C1 segment of cervical spinal cord (tissue), 14 donors: ENCODE results near the gene RELL2.
A peak's percentile ranks its signal among the peaks of the same experiment; 100 is the strongest.

ENCODE experiments used
- DNase-seq, 14 donors: peaks; one replicate each; lab custom pipeline; 2025; lab: John Stamatoyannopoulos, UW

RELL2 gene

DNA sequence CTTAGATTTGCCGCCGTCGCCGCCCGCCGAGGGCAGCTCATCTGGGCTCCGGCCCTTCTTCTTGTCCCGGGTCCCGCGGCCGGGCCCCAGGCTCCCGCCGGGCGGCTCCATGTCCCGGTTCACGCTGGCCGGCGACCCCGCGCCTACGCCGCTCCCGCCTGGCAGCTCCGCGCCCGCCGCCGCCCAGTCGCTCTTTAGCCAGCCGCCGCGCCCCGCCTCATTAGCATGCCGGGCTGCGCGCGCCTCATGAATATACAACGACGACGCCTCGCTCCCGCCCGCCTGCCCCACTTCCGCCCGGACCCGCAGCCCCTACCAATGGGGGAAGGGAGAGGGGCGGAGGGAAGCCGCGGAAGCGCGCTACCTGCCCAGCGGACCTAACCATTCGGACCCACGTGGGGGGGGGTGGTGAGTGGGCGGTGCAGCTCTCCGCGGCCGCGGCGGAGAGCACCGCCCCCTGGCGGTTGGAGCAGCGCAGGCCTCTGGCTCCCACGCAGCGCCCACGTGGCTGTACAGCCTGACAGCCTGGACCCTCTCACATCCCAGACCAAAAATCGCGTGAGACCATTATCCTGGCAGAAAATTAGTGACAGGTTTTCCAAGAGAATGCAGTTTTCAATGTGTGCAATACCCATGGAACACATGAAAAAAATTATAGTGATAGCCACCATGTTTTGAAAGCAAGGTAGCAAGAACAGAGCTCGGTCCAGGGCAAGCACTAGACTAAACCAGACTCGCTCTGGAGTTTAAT, 17.8 kb upstream of the RELL2 start, which contains the start of gene DIAPH1:
Gene DIAPH1 (minus strand): TSS at position 197 of the 751 bp plus-strand sequence. CDS start 86 bp downstream, at position 111.
- DNase-seq = peak; percentile 49 to 93 (median 80)

DNA sequence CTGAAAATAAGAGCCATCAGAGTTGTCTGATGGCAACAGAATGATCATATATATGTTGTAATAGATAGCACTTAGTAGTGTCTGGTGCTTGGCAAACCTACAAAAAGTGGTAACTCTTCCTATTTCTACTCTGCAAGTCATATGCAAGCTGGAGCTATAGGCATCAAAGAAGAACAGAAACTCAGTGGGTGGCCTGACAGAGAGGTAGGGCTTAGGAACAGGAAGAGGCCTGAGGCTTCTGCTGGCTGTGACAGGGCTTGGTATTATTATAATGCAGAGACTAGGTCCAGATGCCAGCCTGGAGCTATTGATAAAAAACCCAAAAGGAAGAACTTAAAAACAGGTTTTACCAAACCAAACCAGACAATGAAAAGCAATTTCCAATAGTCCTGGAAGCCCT, 13.6 kb upstream of the RELL2 start:
- peak in 1 of 14 donors; percentile 6 for DNase-seq

DNA sequence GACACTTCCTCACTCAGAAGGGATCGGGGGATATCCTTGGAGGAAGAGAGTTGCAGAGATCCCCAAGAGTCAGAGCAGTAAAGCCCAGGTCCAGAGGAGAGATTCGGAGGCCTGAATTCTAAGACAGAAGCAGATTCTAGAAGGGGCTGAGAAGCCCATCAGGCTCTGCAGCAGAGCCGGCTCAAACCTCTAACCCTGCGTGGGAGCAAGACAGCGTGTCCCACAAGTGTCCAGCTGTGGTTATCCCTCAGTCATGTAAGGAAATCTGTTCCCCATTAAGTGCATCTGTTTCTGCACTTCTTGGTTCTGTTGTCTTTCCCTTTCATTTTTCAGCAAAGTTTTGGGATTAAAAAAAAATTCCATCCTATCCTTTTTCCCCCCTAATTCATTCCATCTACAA, 13.2 kb upstream of the RELL2 start:
- DNase-seq = no peak

DNA sequence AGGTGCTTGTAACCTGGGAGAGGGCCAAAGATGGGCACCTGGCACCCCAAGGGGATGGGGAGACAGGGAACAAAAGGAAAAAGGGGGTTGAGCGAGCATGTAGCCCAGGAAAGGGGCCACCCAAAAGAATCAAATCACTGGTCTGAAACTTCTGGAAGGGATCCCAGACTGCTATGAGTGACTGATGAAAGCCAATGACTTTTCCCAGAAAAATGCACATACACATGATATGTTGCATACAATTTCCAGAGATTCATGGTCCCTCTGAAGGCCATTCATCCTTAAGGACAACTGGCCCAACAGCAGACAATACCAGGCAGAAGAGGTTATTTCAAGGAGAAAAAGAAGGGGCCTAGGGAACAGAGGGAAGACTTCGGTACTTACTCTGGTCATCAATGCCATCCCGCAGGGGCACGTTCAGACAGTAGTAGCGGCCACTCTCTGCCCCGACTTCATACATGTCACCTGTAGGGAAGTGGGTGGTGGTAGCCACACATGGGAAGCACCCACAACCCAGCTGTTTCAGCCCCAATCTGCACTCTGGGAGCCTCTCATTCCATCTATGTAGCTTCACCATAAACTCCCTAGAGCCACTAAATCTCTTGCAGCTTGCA, 8.5 kb upstream of the RELL2 start:
- no peak for DNase-seq

DNA sequence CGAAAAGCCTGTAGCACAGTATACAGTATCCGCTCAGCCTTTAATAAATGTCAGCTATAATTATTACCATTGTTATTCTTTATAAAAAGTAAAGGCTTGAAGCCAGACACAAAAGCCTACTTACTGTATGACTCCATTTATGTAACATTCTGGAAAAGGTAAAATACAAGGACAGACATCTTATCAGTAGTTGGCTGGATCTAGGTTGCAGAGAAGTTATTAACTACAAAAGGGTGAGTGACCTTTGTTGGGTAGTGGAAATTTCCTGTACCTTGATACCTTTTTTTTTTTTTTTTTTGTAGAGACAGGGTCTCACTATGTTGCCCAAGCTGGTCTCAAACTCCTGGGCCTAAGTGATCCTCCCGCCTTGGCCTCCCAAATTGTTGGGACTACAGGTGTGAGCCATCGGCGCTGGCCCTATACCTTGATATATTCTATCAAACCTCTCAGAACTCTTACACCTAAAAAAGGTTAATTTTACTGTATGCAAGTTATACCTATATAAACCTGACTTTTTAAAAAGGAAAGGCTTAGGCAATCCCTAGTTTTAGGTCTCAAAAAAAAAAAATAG, 6.1 kb upstream of the RELL2 start:
- no peak for DNase-seq

DNA sequence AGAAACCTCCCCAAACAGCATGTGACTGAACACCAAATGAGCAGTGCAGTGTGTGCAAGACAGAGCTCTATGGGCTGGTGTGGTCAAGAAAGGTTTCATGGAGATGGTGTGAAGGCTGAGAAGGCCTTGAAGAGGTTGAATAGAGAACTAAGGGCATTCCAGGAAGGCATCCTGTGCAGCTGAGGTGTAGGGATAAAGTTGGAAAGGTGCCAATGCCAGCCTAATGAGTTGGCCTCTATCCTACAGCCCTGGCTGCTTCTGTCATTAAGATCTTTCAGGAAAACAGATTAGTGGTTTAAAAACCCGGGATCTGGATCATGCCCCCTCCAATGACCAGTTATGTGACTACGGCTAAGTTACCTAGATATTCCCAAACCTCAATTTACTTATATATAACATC, 4.1 kb upstream of the RELL2 start:
- no peak for DNase-seq

DNA sequence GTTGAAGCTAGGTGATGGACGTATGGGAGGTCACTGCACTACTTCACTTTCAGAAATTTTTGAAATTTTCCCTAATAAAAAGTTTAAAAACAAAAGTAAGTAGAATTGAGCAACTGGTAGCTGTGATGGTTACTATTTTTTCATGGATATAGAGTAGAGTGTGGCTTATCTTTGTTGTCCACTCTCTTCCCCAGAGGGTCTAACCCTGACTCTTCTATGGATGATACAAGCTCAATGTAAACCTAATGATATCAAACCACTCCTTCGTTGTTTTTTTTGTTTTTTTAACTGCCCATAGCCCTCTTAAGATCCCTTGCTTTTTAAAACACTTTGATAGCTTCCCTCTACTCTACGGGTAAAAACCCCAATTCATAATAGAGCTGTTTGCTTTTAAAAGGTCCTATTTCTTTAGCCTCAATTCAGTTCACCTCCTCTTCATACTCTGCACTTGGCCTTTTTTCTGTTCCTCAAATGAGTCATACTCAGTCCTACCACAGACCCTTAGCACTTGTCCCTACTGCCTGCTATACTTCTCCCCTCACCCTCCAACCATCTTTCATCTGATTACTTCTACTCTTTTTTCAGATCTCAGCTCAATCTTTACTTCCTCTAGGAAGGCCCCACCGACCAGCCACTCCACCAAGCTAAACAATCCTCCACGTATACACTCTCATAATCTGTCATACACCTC, 2.8 kb upstream of the RELL2 start:
- DNase-seq = no peak

DNA sequence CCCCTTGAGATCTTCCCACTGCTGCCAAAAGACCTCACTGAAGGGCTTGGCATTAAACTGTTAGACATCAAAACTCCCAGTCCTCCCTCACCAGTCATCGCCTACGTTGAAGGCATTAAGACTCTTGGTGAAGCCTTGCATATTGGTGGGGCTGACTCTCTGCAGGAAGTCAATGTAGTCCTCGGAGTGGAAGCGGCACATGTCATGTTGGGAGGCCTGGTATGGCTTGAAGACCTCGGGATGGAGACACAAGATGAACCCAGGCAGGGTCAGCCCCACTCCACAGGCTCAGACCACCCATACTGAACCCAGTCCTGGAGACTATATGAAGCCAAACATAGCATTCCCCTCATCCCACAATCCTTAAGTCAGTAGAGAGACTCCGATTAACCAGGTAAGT, 2.1 kb upstream of the RELL2 start:
- no peak for DNase-seq

DNA sequence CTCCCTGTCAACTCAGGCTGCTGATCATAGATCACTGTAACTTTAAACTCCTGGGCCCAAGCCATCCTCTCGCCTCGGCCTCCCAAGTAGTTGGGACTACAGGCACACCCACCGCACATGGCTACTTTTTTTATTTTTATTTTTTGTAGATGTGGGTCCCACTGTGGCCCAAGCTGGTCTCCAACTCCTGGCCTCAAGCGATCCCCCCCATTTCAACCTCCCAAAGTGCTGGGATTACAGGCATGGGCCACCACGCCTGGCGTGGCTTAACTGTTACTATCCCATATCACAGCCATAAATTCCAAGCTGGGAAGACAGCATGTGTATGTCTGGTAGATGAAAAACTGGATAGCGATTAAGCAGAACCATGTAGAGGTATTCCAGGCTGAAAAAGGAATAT, 1.2 kb upstream of the RELL2 start:
- no peak for DNase-seq

DNA sequence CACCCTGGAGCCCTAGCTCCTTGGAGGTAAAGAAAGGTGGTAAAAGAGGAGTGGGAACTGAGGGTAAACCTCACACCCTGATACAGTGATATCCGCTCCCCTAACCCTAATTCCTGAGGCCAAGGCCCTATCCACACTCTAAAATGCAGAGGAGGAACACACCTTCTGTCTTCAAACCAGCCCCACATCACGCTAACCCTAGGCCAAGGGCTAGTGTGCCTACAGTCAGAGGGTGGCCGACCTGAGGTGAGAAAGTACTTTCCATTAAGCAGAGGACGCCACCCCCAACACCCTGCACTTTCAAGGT, 738 bp upstream of the RELL2 start:
- DNase-seq = no peak

DNA sequence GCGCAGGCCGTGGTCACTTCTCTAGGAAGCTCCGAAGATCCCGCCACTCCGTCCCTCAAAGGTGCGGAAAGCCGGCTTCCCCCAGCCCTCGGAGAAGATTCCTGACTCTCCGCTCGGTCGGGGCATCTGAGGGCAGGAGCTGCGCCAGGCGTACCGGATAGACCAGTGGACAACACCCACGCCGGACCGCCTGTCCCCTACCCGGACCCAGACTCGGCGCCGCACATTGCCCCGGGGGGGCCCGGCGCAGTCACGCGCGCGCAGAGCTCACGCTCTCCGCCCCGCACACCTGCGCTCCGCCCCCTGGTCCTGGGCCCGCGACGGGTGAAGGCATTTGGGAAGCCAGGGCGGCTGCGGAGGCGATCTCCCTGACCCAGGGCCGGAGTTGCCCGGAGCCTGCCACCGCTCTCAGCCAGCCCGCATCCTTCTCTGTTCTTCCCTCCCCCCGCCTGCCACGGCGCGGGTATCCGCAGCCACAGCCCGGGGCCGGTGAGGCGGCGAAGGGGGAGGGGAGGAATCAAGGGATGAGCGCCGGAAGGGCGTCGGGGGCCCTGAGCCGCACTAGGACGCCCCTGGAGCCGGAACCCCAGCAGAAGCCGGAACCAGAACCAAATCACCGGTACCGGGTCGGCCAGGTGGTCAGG, 448 bp downstream of the RELL2 start:
- DNase-seq = peak in 2 of 14 donors; percentile 51

DNA sequence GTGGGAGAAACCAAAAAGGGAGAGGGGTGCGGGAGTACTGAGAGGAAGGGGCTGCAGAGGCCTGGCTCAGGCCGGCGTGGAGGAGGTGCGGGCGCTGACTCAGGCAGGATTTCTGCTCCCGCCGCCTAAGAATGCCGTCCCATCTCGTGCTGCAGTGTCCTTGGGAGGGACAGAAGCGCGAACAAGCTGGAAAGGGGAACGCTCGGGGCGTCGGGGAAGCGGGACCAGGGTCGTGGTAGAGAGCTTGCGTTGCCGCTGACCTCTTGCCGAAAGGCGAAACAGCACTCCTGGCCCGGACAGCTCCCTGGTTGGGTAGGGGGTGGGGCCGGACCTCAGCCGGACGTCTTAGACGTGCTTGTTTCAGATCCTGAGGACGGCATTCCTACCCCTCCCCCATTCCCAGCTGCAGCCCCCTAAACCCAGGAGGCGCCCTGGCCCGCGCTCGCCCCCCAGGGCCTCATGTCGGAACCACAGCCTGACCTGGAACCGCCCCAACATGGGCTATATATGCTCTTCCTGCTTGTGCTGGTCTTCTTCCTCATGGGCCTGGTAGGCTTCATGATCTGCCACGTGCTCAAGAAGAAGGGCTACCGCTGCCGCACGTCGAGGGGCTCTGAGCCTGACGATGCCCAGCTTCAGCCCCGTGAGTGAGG, 1.1 kb downstream of the RELL2 start:
- DNase-seq = peak in 5 of 14 donors; percentile 5 to 46 (median 35)

DNA sequence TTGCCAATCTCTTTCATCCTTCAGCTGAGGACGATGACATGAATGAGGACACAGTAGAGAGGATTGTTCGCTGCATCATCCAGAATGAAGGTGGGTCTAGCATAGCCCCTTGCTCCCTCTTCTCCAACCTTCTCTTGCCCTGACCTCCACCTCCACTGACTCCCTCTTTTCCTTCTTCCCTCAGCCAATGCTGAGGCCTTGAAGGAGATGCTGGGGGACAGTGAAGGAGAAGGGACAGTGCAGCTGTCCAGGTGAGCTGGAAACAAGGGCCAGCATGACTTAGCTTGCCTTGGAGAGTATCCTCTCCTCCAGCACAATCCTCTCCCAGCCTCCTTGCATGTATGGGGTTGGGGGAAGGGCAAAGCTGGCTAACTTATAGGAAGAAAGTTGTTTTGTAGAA, 2.0 kb downstream of the RELL2 start:
- DNase-seq = no peak

DNA sequence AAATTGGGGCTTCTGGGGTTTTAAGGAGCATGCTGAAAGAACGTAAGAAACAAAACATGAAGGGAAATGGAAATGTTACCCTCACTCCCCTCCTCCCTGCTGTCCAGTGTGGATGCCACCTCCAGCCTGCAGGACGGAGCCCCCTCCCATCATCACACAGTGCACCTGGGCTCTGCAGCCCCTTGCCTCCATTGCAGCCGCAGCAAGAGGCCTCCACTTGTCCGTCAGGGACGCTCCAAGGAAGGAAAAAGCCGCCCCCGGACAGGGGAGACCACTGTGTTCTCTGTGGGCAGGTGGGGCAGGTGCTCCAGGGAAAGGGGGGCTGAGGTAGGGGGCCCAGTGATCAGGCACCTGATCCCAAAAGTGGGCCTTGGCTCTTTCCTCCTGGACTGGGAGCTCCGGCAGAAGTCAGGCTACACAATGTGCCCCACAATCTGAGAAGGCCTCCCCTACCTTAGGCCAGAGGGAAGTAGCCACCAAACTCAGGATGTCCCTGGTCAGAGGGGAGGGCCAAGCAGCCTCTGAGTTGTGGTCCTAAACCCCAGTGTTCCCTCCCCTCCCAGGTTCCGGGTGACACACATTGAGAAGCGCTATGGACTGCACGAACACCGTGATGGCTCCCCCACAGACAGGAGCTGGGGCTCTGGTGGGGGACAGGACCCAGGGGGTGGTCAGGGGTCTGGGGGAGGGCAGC, 2.7 kb downstream of the RELL2 start:
- DNase-seq = no peak

DNA sequence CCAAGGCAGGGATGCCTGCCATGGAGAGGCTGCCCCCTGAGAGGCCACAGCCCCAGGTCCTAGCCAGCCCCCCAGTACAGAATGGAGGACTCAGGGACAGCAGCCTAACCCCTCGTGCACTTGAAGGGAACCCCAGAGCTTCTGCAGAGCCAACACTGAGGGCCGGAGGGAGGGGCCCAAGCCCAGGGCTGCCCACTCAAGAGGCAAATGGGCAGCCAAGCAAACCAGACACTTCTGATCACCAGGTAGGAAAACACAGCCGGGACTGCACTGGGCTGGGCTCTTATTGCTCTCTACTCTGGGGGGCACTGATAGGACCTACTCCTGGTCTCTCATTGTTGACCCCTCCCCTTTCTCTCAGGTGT, 3.2 kb downstream of the RELL2 start:
- DNase-seq = no peak

DNA sequence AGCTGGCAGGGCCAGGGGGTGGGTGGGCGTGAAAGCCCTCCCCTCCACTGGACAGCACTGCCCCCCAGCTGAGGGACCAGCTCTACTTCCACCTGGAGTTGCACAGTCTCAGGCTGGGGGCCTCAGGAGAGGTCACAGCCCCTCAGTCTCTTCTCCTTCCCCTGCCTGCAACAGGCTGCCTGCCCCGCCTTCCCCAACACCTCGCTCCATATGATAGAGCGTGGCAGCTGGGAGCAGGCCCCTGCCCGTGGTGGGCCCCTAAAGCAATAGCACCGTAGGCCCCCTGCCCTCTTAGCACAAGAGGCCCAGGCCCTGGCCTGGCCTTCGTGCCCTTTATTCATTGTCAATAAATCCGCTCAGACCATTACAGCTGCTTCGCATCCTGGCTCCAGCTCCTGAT, 3.9 kb downstream of the RELL2 start:
- DNase-seq = no peak

DNA sequence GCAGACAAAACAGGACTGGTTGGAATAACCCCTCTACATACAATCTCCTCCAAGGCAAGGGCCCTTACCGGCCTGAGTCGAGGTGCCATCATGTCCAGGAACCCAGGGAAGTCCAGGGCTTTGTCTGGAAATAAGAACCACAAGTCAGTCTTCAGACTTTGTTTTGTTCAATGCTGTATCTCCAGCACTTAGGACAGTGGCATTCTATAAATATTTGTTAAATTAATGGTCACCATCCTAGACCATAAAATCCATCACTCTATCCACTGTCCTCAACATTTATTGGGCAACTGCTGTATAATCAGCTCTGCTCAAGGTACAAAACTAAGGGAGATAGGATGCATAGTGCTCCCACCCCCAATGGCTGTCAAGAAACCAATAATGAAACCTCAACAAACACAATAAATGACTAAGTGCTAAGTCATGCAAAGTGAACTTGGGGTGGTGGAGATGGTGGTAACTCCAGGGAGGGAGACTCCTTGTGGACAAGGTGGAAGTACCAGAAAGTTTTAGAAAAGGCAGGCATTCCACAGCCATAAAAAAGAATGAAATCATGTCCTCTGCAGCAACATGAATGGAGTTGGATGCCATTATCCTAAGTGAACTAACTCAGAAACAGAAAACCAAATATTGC, 5.0 kb downstream of the RELL2 start:
- no peak for DNase-seq

DNA sequence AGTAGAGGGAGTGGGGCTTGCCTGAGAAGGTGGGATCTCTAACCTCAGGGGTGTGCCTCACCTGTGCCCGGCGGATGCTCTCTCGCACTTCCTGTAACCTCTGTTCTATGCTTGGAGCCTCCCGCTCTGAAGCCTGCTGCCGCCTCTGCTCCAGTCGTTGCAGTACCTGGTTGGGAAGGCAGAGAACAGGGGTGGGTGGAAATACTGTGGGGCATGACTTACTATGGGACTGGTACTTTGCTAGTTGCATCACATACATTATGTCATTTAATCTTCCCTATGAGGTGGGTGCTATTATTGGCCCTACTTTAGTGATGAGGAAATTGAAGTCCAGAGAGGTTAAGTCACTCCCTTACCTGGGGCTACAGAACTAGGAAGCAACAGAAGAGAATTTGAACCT, 9.2 kb downstream of the RELL2 start:
- DNase-seq = no peak

DNA sequence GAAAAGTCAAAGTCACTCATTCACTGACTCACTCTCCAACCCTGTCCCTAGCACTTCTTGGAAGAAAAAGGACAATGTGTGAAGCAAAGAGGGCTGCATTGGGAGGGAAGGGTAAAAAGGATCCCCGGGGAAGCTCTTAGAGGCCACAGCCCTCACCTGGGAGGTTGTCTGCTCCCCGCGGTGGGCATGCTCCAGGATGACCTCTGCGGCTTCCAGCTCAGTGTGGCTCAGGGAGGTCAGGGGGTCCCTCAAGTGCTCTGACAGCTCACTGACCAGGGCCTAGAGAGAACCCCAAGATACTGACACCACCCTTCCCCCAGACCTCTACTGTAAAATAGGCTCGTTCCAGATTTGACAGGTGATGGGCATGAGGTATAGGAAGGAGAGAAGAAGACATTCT, 10.4 kb downstream of the RELL2 start:
- no peak for DNase-seq

DNA sequence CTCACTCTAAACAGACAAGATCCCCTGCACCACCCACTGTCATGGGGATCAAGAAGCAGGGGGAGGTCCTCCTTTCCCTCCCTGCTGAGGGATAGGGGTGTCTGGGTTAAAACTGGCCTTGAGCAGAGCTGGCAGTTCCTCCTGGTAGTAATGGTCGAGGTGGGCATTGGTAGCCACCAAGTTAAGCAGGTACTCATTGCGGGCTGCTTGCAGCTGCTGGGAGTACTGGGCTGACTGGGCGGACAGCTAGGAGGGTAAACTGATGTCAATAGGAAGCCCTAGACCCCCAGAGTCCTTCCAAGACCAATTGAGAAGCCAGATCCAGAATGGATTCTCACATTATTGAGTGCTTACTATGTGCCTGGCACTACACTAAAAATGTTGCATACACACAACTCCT, 11.1 kb downstream of the RELL2 start:
- DNase-seq = no peak
